ENCODE results near the gene MORC2.

DNA sequence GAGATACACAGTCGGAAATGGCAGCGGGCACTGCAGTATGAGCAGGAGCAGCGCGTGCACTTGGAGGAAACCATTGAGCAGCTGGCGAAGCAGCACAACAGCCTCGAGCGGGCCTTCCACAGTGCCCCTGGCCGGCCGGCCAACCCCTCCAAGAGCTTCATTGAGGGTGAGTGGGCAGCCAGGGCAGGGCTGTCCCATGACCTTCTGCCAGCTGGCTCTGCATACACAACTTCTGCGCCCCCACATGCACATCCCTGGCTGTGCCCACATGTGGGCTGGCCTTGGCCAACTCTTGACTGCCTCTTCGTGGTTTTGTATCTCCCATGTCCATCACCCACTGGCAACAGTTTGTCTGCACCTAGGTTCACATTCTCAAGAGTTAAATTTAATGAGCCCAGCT lies 81.1 kb downstream of the MORC2 start:
- TF ChIP-seq, protein P1, sequence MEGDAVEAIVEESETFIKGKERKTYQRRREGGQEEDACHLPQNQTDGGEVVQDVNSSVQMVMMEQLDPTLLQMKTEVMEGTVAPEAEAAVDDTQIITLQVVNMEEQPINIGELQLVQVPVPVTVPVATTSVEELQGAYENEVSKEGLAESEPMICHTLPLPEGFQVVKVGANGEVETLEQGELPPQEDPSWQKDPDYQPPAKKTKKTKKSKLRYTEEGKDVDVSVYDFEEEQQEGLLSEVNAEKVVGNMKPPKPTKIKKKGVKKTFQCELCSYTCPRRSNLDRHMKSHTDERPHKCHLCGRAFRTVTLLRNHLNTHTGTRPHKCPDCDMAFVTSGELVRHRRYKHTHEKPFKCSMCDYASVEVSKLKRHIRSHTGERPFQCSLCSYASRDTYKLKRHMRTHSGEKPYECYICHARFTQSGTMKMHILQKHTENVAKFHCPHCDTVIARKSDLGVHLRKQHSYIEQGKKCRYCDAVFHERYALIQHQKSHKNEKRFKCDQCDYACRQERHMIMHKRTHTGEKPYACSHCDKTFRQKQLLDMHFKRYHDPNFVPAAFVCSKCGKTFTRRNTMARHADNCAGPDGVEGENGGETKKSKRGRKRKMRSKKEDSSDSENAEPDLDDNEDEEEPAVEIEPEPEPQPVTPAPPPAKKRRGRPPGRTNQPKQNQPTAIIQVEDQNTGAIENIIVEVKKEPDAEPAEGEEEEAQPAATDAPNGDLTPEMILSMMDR (IDR thresholded peaks at IDR 0.05; ENCODE audit: poor library complexity, severe bottlenecking): no peak
- TF ChIP-seq EZH2 (IDR thresholded peaks at IDR 0.05; ENCODE audit: borderline replicate concordance, insufficient read depth, low read length, poor library complexity, severe bottlenecking) (no peak), MXI1 (conservative IDR thresholded peaks at IDR 0.05; ENCODE audit: poor library complexity, severe bottlenecking) (no peak), RAD21 (conservative IDR thresholded peaks at IDR 0.05) (no peak), EP300 (conservative IDR thresholded peaks at IDR 0.05; ENCODE audit: poor library complexity, severe bottlenecking) (no peak)
- TF ChIP-seq, protein P2, sequence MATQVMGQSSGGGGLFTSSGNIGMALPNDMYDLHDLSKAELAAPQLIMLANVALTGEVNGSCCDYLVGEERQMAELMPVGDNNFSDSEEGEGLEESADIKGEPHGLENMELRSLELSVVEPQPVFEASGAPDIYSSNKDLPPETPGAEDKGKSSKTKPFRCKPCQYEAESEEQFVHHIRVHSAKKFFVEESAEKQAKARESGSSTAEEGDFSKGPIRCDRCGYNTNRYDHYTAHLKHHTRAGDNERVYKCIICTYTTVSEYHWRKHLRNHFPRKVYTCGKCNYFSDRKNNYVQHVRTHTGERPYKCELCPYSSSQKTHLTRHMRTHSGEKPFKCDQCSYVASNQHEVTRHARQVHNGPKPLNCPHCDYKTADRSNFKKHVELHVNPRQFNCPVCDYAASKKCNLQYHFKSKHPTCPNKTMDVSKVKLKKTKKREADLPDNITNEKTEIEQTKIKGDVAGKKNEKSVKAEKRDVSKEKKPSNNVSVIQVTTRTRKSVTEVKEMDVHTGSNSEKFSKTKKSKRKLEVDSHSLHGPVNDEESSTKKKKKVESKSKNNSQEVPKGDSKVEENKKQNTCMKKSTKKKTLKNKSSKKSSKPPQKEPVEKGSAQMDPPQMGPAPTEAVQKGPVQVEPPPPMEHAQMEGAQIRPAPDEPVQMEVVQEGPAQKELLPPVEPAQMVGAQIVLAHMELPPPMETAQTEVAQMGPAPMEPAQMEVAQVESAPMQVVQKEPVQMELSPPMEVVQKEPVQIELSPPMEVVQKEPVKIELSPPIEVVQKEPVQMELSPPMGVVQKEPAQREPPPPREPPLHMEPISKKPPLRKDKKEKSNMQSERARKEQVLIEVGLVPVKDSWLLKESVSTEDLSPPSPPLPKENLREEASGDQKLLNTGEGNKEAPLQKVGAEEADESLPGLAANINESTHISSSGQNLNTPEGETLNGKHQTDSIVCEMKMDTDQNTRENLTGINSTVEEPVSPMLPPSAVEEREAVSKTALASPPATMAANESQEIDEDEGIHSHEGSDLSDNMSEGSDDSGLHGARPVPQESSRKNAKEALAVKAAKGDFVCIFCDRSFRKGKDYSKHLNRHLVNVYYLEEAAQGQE (IDR thresholded peaks at IDR 0.05; ENCODE audit: borderline replicate concordance): no peak

All from neural cell (in vitro differentiated cells).